Stimulated activated CD4-positive, alpha-beta T cell treated with anti-CD3 and anti-CD28 coated beads, Interleukin-12 subunit alpha, Interleukin-12 subunit beta, amount 100 ng/mL, for 48 hours (primary cell): ENCODE measurements around the gene KRTAP10-5.
"Not testable (repeated sequence)": the region's sequence is repeated elsewhere in the genome, so short reads cannot be mapped to it uniquely, and the experiment has no call there.

Source experiments
- DNase-seq, 3 donors: peaks; one replicate each; pipeline ENCODE4 v3.0.0-alpha.2; 2020; ENCODE audit warnings: low read depth in 2 of 3, low spot score in 1 of 3

Gene KRTAP10-5, protein sequence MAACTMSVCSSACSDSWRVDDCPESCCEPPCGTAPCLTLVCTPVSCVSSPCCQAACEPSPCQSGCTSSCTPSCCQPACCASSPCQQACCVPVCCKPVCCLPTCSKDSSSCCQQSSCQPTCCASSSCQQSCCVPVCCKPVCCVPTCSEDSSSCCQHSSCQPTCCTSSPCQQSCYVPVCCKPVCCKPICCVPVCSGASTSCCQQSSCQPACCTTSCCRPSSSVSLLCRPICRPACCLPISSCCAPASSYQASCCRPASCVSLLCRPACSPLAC

DNA sequence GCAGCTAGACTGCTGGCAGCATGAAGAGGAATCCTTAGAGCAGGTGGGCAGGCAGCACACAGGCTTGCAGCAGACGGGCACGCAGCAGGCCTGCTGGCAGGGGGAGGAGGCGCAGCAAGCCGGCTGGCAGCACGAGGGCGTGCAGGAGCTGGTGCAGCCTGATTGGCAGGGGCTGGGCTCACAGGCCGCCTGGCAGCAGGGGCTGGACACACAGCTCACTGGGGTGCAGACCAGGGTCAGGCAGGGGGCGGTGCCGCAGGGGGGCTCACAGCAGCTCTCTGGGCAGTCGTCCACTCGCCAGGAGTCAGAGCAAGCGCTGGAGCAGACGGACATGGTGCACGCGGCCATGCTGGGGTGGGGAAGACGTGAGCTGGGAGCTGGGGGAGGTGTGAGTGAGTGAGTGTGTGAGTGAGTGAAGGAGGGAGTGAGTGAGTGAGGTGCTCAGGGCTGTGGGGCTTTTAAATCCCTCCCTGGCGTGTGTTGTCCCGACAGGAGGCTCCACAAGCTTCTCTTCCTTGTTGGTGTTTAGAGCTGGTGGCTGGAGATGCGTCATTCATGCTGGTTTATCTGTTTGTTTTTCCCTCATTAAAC lies at the start of gene KRTAP10-5:
Gene KRTAP10-5 (minus strand): TSS at position 374 of the 591 bp plus-strand sequence. CDS start 26 bp downstream, at position 348.
- not testable (repeated sequence) for DNase-seq

DNA sequence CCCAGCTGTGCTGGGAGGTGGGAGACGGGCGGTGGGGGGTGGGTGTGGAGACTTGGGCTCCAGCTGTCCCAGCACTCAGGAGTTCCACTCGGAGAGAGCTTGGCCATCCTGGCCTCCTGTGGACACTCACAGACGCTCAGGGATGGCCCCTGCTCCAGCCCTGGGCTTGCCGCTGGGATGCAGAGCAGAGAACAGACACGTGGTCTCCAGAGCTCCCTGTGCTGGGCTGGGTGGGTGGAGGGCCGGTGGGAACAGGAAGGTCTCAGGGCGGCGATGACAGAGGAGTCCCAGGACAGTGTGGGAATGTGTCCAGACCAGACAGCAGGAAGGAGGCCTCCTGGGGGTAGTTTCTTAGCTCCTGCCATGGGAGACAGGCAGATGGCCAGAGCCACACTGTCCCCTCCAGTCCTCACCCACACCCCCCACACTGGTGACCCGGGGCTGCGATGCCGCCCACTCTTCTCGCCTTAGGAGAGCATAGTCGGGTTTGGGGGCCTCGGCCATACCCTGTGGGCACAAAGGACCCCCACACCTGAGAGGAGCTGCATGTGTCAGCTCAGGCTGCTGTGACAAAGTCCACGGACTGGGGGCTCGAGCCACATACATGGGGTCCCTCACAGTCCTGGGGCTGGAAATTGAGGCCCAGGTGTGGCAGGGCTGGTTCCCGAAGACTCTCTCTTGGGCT lies 48.4 kb upstream of the KRTAP10-5 start:
- DNase-seq = no peak

- not testable (repeated sequence) for DNase-seq
Observed at GRCh38 chr21:44627831-44628233, 47.4 kb upstream of the KRTAP10-5 start.

DNA sequence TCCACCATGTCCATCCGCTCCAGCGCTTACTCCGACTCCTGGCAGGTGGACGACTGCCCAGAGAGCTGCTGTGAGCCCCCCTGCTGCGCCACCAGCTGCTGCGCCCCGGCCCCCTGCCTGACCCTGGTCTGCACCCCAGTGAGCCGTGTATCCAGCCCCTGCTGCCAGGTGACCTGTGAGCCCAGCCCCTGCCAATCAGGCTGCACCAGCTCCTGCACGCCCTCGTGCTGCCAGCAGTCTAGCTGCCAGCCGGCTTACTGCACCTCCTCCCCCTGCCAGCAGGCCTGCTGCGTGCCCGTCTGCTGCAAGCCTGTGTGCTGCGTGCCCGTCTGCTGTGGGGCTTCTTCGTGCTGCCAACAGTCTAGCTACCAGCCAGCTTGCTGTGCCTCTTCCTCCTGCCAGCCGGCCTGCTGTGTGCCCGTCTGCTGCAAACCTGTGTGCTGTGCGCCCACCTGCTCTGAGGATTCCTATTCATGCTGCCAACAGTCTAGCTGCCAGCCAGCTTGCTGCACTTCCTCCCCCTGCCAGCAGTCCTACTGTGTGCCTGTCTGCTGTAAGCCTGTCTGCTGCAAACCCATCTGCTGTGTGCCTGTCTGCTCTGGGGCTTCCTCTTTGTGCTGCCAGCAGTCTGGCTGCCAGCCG lies 46.9 kb upstream of the KRTAP10-5 start:
- DNase-seq = not testable (repeated sequence)

DNA sequence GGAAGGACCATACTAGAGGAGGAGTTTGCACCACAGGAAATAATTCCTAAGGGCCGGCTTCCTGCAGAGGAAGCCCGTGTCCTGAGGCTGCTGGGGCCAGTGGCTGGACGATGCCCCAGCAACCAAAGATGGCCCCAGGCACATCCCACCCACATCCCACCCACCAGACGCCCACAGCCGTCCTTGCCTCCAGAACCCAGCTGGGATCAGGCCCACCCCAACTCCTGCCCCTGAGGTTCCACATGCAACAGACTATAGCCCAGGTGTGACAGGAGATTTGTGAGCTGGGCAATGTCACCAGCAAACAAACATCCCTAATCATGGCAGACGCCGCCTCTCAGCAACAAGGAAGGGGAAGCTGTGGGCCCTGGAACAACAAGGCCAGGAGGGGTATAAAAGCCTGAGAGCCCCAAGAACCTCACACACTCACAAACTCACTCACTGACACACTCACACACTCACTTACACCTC lies 46.3 kb upstream of the KRTAP10-5 start, which contains the start of gene KRTAP10-9:
Gene KRTAP10-9 (plus strand): TSS at position 421 of the 471 bp plus-strand sequence. CDS start 79 bp downstream, outside the sequence.
- DNase-seq = no peak

DNA sequence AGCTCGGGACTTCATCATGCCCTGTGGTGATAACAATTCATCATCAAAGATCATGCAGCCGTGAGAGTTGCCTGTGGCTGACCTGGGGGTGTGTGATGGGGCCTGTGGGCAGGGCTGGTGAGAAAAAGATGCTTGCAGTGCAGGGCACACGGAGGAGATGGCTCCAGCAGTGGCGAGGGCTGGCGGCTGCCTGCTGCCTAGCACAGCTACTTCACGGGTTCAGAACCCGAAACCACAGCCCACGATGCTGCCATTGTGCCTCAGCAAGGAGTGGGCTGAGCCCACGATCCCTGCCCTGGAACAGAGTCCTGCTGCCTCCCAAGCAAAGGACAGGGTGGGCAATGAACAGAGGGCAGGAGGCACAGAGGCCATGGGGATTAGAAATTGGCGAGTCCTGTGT lies 45.9 kb upstream of the KRTAP10-5 start:
- DNase-seq = no peak

DNA sequence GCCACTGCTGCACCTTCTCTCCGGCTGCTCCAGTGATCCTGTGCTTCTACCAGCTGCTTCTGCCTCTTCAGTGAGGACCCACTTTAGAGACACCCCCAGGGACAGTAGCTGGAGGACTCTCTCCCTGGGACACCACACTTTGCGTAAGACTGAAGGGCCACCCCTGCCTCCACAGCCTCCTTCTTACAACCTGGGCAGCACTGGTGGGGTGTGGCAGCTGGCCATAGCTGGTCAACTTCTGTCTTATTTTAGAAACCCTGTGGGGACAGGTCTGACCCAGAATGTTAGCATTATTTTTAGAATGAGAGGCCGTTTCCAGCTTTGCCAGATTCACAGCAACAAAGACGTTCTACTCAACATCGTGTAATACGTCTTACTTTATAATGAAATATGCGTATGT lies 45.4 kb upstream of the KRTAP10-5 start:
- no peak for DNase-seq

GRCh38 chr21:44623575-44623974 lies 43.2 kb upstream of the KRTAP10-5 start:
- DNase-seq = no peak

DNA sequence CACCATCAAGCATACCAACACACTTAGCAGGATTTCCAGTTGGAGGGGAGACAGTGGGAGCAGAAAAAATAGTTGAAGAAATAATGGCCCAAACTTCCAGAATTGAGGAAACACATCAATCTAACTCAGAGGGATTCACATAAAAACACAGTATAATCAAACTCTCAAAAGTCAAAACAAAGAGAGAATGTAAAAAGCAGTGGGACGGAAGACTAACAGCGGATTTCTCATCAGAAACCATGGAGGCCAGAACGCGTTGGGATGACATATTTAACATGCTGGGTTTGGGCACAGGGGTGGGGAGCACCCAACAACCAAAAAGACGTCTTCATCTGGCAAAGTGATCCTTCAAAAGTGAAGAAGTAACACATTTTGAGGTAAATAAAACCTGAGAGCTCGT lies 39.5 kb upstream of the KRTAP10-5 start:
- no peak for DNase-seq

DNA sequence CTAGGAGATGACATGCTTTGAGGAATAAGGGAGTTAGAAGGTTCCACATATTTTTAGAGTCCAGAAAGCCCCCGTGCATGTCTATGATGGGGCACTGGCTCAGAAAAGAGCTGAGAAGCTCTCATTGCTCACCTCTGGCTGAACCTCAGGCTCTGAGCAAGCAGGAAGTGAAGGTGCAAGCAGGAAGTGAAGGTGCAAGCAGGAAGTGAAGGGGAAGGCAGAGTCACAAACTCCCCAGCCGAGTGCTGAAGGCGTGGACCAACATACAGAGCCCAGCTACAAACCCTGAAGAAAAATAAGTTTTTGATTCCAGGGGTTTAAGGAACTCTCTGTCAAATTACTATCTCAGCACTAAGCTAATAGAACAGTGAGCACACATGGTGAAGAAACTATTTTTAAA lies 38.5 kb upstream of the KRTAP10-5 start:
- DNase-seq = peak; percentile 20 to 26 (median 23)

DNA sequence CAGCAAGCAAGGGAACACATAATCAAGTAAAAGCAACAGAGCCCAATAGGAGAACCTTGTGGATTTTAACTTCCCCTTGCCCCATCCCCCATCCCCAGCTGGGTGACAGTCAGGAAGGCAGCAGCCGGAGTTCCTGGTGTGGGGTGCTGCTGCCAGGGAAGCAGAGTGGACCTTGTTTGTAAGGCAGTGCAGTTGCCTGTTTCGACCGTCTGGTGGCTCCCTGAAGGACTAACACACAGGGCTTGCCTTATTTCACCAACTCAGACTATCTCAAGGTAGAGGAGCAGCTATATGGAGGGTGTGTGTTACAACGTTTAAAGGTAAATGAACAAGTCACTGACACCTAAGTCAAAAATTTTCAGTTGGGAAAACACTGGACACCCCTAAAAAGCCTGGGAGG lies 38.1 kb upstream of the KRTAP10-5 start:
- no peak for DNase-seq

DNA sequence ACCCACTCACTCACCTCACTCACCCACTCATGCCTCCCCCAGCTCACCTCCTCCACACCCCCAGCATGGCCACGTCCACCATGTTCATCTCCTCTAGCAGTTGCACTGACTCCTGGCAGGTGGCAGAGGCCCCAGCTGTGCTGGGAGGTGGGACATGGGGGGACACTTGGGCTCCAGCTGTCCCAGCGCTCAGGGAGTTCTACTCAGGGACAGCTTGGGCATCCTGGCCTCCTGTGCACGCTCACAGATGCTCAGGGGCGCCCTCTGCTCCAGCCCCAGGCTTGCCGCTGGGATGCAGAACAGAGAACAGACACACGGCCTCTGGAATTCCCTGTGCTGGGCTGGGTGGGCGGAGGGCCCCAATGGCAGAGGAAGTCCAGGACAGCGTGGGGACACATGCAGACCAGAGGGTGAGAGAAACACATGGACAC lies 36.7 kb upstream of the KRTAP10-5 start:
- DNase-seq = no peak

DNA sequence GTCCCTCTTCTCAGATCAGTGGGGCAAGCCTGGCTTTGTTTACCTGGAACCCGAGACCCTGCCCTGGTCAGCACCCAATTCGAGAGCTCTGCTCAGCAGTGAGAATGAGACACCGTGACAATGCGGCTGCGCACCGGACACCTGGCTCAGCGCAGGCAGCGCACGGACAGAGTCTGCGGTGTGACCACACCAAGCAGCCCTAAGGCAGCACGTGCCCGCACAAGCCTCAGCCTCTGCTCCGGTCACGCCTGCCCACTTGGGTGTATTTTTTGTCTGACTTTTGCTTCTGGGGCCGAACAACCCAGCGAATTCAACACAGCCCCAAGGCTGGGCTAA lies 36.2 kb upstream of the KRTAP10-5 start:
- DNase-seq = no peak

DNA sequence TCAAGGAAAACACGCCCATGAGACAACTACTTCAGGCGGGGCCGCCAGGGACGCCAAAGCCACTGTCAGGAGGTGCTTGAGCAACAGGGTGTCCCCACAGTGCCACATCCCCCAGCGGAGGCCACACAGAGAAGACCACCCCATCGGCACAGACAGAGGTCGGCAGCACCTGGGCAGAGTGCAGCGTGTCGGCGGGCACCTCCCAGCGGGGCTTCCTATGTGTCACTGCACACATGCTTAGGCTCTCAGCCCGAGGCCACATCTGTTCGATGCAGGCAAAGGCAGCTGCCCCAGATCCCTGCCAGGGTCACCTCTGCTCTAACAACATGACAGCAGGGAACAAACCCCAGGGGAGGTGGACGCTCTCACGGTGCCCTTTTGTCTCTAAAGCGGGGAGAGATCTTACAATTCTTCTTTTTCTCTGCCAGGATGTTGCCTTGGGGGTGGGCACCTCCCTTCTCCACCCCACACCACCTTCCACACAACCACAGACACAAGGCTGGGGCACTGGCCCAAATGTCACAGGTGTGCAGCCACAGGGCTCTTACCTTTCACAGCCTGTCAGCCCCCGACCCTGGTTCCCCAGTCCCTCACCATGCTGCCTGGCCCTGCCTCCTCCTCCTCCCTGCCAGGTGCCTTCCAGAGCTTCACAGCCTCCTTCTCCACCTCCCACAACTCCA lies 35.6 kb upstream of the KRTAP10-5 start:
- DNase-seq = no peak

DNA sequence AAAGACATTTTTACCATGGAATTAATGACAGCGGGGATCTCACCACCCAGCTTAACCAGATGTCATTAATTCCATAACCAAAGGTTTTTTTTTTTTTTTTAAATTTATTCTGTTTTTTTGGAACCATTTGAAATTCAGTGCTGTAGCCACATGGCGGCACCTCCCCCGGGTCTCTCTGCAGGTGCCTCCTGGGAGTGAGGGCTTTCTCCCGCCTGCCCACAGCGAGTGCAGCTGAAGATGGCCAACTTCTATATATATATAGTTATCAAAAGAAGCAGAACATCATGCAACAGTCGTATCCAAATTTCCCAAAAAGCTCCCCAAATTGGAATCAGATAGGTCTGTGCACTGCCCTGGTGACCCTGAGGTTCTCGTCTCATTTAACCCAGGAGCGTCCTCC lies 35.1 kb upstream of the KRTAP10-5 start:
- no peak for DNase-seq

- no peak for DNase-seq
Observed at GRCh38 chr21:44614961-44615391, 34.6 kb upstream of the KRTAP10-5 start.

DNA sequence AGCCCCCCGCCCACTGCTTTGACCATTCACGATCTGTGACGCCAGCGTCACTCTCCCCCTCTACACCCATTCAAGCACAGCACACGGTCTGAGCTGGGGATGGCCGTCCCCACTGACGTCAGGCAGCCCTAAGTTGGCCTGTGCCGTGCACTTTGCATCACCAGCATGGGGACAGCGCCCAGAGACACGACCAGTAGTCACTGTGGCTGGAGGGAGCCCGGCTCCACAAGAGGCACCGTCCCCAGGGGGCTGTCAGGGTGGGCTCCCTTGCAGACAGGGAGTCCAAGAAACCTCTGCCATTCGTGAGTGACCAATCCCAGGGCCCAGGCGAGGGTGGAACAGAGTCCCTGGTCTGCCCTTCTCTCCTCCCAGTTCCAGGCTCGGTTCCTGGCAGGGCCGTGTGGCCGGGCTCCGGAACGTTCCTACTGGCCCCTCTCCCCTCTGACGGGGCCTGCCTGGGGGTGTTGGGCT lies 33.8 kb upstream of the KRTAP10-5 start:
- no peak for DNase-seq

DNA sequence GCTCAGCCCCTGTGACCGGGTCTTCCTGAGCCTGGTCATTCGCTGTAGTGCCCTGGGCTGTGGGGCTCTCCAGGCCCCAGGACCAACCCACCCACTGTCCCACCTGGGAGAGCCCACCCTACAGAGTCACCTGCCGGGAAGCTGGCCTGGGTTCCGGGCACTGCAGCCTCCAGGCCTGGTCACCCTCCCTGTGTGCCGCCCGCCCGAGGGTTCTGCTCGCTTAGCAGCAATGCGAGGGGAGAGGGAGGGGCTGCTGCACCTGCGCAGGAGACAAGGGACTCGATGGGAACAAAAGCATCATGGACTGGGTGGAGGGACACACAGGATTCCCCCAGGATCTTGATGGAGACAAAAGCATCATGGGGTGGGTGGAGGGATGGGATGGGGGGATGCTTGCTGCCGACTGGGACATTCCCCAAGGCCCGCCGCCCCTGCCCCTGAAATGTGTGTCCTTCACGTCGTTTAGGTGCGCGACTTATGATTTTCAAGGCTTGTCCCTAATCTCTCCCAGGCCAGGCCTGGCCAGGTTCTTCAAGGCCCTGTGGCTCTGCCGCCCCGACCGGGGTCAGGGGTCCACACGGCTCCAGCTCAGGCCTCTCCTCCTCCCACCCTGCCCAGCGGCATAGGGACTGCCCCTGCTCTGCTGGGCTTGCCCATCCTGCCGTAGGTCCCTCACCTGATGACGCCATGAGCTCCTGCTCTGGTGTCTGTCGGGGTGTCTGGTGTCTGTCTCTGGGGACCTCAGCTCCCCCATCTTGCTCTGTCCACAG lies 33.2 kb upstream of the KRTAP10-5 start:
- DNase-seq = no peak

- DNase-seq = no peak
Observed at GRCh38 chr21:44612669-44613229, 32.3 kb upstream of the KRTAP10-5 start.

- no peak for DNase-seq
Observed at GRCh38 chr21:44612029-44612486, 31.7 kb upstream of the KRTAP10-5 start, which contains the start of gene KRTAP10-8. Gene KRTAP10-8, plus strand, starts transcription at chr21:44612079. Its CDS starts 22 bp downstream, at chr21:44612101.
